Vagina (tissue), 2 donors: ENCODE results near the gene TRABD2A.

Experiments
- CTCF ChIP-seq, 3 experiments: fragments of 450-650 bp in 2 of 3; fragments of 200-600 bp in 1 of 3; sonication (generic) in 1 of 3; IDR thresholded peaks; one replicate each; pipeline ENCODE4 v1.5.1; 2017 to 2019; ENCODE audit warnings: antibody characterized with exemption in 3 of 3, mild to moderate bottlenecking in 2 of 3, moderate library complexity in 2 of 3
- POLR2AphosphoS5 ChIP-seq, 2 donors: sonication (generic); formaldehyde crosslinking; IDR thresholded peaks; one replicate each; pipeline ENCODE4 v1.9.0; 2017; ENCODE audit warnings: antibody characterized with exemption in 2 of 2, mild to moderate bottlenecking in 2 of 2, low read depth in 1 of 2; ENCODE audit not compliant: insufficient read depth in 1 of 2

GRCh38 chr2:84830758-84831500, 50.0 kb downstream of the TRABD2A start:
- no peak for TF ChIP-seq POLR2AphosphoS5 (IDR thresholded peaks at IDR 0.05; ENCODE audit: insufficient read depth in 1 of 2, low read depth in 1 of 2)
- TF ChIP-seq CTCF (IDR thresholded peaks at IDR 0.05), result no peak
